Smooth muscle cell (in vitro differentiated cells): Measurements from ENCODE around the gene TNFRSF19. TPM values are rescaled to one million over a fixed set of nuclear protein-coding genes. Genes with fewer than 3 reads are reported as not detected.

ENCODE experiments used
- DNase-seq: peaks from one replicate; lab custom pipeline; 2025; ENCODE audit not compliant: unreplicated experiment; lab: John Stamatoyannopoulos, UW
- H2AFZ ChIP-seq: fragments of 200-600 bp; sonication (generic); 2 replicates; pipeline ENCODE4 v1.6.0; 2016; ENCODE audit warnings: antibody characterized with exemption, low read depth, mild to moderate bottlenecking
- H3F3A ChIP-seq: fragments of 200-600 bp; sonication (generic); 2 replicates; pipeline ENCODE4 v1.6.0; 2017; ENCODE audit warnings: antibody characterized with exemption, low read depth
- H3K27ac ChIP-seq: fragments of 200-600 bp; sonication (generic); 2 replicates; pipeline ENCODE4 v1.5.1; 2016; ENCODE audit warnings: low read depth, mild to moderate bottlenecking
- H3K27me3 ChIP-seq: fragments of 200-600 bp; sonication (generic); 2 replicates; pipeline ENCODE4 v1.6.1; 2016; ENCODE audit warnings: low read depth, mild to moderate bottlenecking
- H3K36me3 ChIP-seq: fragments of 200-600 bp; sonication (generic); 2 replicates; pipeline ENCODE4 v1.5.1; 2016; ENCODE audit warnings: low read depth
- H3K4me1 ChIP-seq: fragments of 200-600 bp; sonication (generic); 2 replicates; pipeline ENCODE4 v1.5.1; 2016; ENCODE audit warnings: low read depth
- H3K4me2 ChIP-seq: fragments of 200-600 bp; sonication (generic); 2 replicates; pipeline ENCODE4 v1.6.0; 2016; ENCODE audit warnings: mild to moderate bottlenecking
- H3K4me3 ChIP-seq: fragments of 200-600 bp; sonication (generic); 2 replicates; pipeline ENCODE4 v1.5.1; 2016; ENCODE audit warnings: mild to moderate bottlenecking
- H3K79me2 ChIP-seq: fragments of 200-600 bp; sonication (generic); 2 replicates; pipeline ENCODE4 v1.6.0; 2016; ENCODE audit warnings: low read depth, mild to moderate bottlenecking
- H3K9ac ChIP-seq: fragments of 200-600 bp; sonication (generic); 2 replicates; pipeline ENCODE4 v1.6.0; 2016; ENCODE audit warnings: low read depth
- H3K9me3 ChIP-seq: fragments of 200-600 bp; sonication (generic); replicated peaks from 2 replicates; pipeline ENCODE4 v1.5.1; 2016; ENCODE audit warnings: low read depth
- H4K20me1 ChIP-seq: fragments of 200-600 bp; sonication (generic); 2 replicates; pipeline ENCODE4 v1.6.0; 2016; ENCODE audit warnings: low read depth
- WGBS: methylation state at CpG from one replicate; pipeline ENCODE4 v1.1.7; 2016; ENCODE audit warnings: low lambda C conversion rate; 5-methylcytosine and 5-hydroxymethylcytosine counted together
- polyA plus RNA-seq: library from polyadenylated mRNA; unstranded; fragments of >200 nt; fragmentation: Nextera tagmentation; extraction: Ambion mirVana; gene quantifications from 2 replicates; pipeline ENCODE4 v1.2.1, GENCODE V29; 2016
- total RNA-seq: library from RNA; depleted of rRNA; stranded (reverse); fragments of >200 nt; gene quantifications from 2 replicates; pipeline ENCODE4 v1.2.3, GENCODE V29; 2014
- TF ChIP-seq, protein P1 (sequence below): fragments of 200-600 bp; sonication (generic); IDR thresholded peaks from 2 replicates; pipeline ENCODE4 v1.5.1; 2017; ENCODE audit warnings: borderline replicate concordance, mild to moderate bottlenecking, antibody characterized with exemption; ENCODE audit not compliant: insufficient read depth, poor library complexity, severe bottlenecking

TNFRSF19 gene
- total and polyA plus RNA-seq, 2 experiments from 2014 or later, result 15.5 to 34.3 TPM

DNA sequence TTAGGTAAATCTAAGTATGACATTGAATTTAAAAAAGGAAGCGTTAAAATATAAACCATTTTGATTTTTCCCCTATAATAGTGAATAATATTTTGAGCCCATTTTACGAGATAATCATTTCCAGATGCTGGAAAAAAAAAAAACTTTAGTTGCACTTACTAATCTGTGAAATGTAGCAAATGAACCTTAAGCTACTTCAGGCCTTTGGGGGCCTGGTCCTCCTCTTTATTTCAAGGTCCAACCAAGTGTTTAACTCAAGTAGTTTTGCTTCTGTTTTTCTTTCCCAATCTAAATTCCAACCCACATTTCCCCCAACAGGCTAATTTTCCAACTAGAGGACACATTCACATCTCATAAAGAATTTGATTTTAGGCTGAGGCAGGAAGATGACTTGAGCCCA lies 101.2 kb downstream of the TNFRSF19 start:
- DNase-seq, result no peak
- Histone ChIP-seq H3K4me2 (peak overlapping the region; percentile 18), H4K20me1 (no peaks in the 10 kb centered on the region), H3K27me3 (no peaks in the 10 kb centered on the region), H3K79me2 (no peaks in the 10 kb centered on the region), H3K4me3 (no peak overlapping the region), H3K9ac (peak overlapping the region; percentile 26), H3F3A (peaks cover 15% of the 10 kb centered on the region), H3K27ac (peak overlapping the region; percentile 96), H3K9me3 (no peaks in the 10 kb centered on the region), H3K36me3 (no peaks in the 10 kb centered on the region), H3K4me1 (peaks cover 10% of the 10 kb centered on the region), H2AFZ (no peak overlapping the region)
- TF ChIP-seq, protein P1, sequence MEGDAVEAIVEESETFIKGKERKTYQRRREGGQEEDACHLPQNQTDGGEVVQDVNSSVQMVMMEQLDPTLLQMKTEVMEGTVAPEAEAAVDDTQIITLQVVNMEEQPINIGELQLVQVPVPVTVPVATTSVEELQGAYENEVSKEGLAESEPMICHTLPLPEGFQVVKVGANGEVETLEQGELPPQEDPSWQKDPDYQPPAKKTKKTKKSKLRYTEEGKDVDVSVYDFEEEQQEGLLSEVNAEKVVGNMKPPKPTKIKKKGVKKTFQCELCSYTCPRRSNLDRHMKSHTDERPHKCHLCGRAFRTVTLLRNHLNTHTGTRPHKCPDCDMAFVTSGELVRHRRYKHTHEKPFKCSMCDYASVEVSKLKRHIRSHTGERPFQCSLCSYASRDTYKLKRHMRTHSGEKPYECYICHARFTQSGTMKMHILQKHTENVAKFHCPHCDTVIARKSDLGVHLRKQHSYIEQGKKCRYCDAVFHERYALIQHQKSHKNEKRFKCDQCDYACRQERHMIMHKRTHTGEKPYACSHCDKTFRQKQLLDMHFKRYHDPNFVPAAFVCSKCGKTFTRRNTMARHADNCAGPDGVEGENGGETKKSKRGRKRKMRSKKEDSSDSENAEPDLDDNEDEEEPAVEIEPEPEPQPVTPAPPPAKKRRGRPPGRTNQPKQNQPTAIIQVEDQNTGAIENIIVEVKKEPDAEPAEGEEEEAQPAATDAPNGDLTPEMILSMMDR, result no peak
- WGBS, result 92% methylated on average over 2 of the region's 2 CpGs

DNA sequence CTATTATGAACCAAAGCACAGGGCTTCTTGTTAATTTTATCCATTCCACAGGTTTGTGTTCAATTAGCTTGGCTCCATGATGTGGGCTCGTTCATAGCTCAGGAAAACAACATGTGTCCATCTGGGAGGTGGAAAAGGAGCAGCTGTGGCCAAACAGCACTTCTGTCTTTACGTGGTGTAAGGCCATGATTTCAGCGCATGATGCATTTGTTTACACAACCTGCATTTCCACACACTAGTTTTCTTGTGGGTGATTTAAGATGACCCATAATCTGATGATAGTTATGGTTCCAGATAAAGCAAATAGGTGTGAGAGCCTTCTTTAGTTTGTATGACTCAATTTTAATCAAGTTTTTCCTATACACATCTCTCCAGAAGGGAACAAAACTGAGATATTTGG lies 101.7 kb downstream of the TNFRSF19 start:
- no peak for DNase-seq
- no peak overlapping the region for H2AFZ ChIP-seq
- WGBS, result 47% methylated on average over 3 of the region's 3 CpGs
- H3K9me3 ChIP-seq, result no peaks in the 10 kb centered on the region
- H3K27ac ChIP-seq, result peak overlapping the region; percentile 96
- H3K4me2 ChIP-seq, result peak overlapping the region; percentile 18
- no peaks in the 10 kb centered on the region for H3K27me3 ChIP-seq
- no peaks in the 10 kb centered on the region for H3K79me2 ChIP-seq
- H3K4me3 ChIP-seq, result no peak overlapping the region
- H3F3A ChIP-seq, result peaks cover 15% of the 10 kb centered on the region
- TF ChIP-seq, protein P1, result no peak
- peak overlapping the region; percentile 26 for H3K9ac ChIP-seq
- H3K4me1 ChIP-seq, result peaks cover 10% of the 10 kb centered on the region
- no peaks in the 10 kb centered on the region for H4K20me1 ChIP-seq
- no peaks in the 10 kb centered on the region for H3K36me3 ChIP-seq

DNA sequence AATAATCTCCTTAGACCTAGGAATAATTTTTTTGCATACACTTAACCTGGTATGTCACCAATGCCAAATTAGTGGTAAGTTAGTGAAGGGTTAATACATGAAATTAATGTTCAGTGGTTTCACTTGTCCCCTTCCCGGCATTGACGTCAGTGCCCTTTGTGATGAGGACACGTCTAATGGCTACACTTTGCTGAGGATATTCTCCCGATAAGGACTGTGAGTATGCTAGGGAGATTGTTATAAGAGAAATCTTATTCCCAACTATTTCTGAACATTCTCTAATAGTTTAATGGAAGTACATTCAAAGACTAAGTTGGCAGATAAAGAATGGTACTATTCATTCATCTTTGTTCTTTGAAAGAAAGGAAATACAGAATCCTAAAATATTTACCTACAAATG lies 102.4 kb downstream of the TNFRSF19 start:
- H2AFZ ChIP-seq, result no peak overlapping the region
- TF ChIP-seq, protein P1, result no peak
- peak overlapping the region; percentile 96 for H3K27ac ChIP-seq
- 55% methylated on average over 4 of the region's 4 CpGs for WGBS
- H3K79me2 ChIP-seq, result no peaks in the 10 kb centered on the region
- H3K4me3 ChIP-seq, result no peak overlapping the region
- peak overlapping the region; percentile 46 for H3K4me2 ChIP-seq
- no peaks in the 10 kb centered on the region for H4K20me1 ChIP-seq
- H3K27me3 ChIP-seq, result no peaks in the 10 kb centered on the region
- H3F3A ChIP-seq, result peaks cover 15% of the 10 kb centered on the region
- peaks cover 10% of the 10 kb centered on the region for H3K4me1 ChIP-seq
- DNase-seq, result no peak
- H3K9ac ChIP-seq, result peak overlapping the region; percentile 66
- no peaks in the 10 kb centered on the region for H3K36me3 ChIP-seq
- no peaks in the 10 kb centered on the region for H3K9me3 ChIP-seq

DNA sequence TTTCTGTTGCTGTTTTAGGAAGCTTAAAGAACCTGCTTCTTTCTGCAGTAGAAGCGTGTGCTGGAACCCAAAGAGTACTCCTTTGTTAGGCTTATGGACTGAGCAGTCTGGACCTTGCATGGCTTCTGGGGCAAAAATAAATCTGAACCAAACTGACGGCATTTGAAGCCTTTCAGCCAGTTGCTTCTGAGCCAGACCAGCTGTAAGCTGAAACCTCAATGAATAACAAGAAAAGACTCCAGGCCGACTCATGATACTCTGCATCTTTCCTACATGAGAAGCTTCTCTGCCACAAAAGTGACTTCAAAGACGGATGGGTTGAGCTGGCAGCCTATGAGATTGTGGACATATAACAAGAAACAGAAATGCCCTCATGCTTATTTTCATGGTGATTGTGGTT lies 103.1 kb downstream of the TNFRSF19 start:
- Histone ChIP-seq H4K20me1 (no peaks in the 10 kb centered on the region), H3K79me2 (no peaks in the 10 kb centered on the region), H3K9ac (peak overlapping the region; percentile 66), H2AFZ (no peak overlapping the region), H3K4me1 (peaks cover 10% of the 10 kb centered on the region), H3K9me3 (no peaks in the 10 kb centered on the region), H3K27ac (peak overlapping the region; percentile 96), H3F3A (peaks cover 15% of the 10 kb centered on the region), H3K27me3 (no peaks in the 10 kb centered on the region), H3K36me3 (no peaks in the 10 kb centered on the region), H3K4me2 (peak overlapping the region; percentile 62), H3K4me3 (no peak overlapping the region)
- TF ChIP-seq, protein P1, result no peak
- WGBS, result 8% methylated on average over 4 of the region's 4 CpGs
- DNase-seq, result no peak
